NCI-H2227 (cell line): Measurements from ENCODE around the gene PRPSAP1.
"Not testable (repeated sequence)": the region's sequence is repeated elsewhere in the genome, so short reads cannot be mapped to it uniquely, and the experiment has no call there.

Source experiments
- DNase-seq: peaks from one replicate; lab custom pipeline; 2025; ENCODE audit not compliant: unreplicated experiment; lab: John Stamatoyannopoulos, UW

The PRPSAP1 gene

GRCh38 chr17:76278268-76278908 lies 75.3 kb downstream of the PRPSAP1 start:
- no peak for DNase-seq

- DNase-seq, result no peak
Observed at GRCh38 chr17:76277300-76278267, 76.1 kb downstream of the PRPSAP1 start.

GRCh38 chr17:76276461-76277299 lies 77.0 kb downstream of the PRPSAP1 start:
- no peak for DNase-seq

DNA sequence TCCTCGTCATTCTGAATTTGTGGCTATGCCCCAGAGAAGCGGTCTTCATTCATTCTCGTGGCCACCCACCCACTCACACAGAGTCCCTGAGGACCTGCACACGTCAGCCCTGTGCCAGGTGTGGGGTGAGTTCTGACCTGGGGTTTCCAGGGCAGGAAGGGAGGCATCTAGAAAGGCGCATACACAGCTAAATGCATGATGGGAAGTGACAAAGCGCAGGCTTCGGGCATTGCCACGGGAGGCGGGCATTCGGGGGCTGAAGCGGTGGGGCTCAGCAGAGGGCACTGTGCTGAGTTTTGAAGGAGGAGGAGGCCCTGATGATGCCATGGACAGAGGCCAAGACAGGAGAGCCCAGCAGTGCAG lies 77.7 kb downstream of the PRPSAP1 start:
- DNase-seq, result no peak

DNA sequence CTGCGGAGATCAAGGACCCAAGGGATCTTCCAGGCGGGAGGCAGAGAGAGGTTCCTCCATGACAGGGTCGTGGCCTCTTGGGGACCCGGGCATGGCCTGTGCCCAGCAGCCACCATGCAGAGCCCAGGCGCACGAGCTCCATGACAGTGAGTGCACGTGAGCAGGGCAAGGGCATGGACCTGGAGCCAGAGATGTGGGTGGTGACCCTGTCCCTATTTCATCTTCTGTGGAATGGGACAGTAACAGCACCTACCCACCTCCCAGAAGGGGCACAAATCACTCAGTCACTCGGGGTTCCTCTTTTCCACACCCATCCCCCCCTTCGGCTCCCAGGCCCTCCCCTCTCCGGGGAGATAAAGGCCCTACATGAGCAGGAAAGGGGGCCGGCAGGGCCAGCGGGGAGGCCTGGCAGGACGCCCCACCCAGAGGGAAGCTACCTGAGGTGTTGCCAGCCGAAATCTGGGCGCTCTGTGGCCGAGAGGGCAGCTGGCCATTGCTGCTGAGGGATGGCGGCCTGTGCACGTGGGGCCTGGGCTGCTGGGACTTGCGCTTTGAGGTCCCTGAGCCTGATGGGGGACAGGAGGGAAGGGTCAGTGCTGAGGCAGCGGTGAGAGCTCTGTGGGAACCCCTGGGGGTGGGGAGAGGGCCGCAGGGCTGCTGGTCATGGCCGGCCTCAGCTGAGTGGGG lies 78.2 kb downstream of the PRPSAP1 start:
- DNase-seq, result no peak

- DNase-seq, result no peak
Observed at GRCh38 chr17:76274112-76274956, 79.4 kb downstream of the PRPSAP1 start.

GRCh38 chr17:76273445-76274111 lies 80.1 kb downstream of the PRPSAP1 start:
- DNase-seq, result no peak

- DNase-seq, result no peak
Observed at GRCh38 chr17:76272541-76273444, 80.9 kb downstream of the PRPSAP1 start.

DNA sequence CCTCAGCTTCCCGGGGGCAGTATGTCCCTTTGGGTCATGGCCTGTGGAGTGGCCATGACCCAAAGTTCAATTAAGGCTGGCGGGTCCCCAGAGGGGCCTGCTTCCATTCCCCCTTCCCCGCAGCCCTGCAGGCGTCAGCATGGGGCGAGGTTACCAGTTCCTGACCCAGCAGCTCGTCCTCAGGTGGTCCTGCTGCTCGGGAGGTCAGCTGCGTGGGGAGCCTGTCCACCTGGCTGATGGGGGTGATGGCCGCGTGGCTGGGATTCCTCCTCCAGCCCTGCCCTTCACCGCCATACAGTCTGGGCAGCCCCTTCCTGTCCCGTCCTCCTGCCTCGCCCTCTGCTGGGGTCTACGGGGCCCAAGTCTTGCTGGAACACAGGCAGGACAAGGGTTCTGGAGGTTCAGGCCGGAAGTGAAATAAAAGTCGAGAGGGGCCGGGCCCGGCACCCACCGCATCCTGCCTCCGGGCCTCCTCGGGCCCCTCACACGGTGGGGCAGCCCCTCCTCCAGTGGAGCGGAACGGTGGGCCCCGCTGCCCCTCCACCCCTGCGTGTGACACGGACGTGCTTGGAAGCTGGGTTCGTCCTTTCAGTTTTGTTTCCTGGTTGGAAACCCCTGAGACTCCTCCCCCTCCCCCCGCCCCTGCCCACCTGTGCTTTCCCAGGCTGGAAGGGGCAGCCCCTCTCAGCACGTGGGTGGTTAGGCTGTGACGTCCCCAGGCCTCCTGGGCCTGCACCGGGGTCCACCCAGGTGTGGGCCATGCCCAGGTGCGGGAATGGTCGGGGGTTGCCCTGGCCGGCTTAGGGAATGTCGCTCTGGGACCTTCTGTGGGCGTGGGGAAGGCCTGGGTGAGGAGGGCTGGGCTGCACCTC lies 81.8 kb downstream of the PRPSAP1 start:
- DNase-seq, result no peak

- no peak for DNase-seq
Observed at GRCh38 chr17:76270770-76271668, 82.7 kb downstream of the PRPSAP1 start.

GRCh38 chr17:76270127-76270592 lies 83.6 kb downstream of the PRPSAP1 start:
- peak; percentile 27 for DNase-seq

- no peak for DNase-seq
Observed at GRCh38 chr17:76268991-76269981, 84.4 kb downstream of the PRPSAP1 start.

DNA sequence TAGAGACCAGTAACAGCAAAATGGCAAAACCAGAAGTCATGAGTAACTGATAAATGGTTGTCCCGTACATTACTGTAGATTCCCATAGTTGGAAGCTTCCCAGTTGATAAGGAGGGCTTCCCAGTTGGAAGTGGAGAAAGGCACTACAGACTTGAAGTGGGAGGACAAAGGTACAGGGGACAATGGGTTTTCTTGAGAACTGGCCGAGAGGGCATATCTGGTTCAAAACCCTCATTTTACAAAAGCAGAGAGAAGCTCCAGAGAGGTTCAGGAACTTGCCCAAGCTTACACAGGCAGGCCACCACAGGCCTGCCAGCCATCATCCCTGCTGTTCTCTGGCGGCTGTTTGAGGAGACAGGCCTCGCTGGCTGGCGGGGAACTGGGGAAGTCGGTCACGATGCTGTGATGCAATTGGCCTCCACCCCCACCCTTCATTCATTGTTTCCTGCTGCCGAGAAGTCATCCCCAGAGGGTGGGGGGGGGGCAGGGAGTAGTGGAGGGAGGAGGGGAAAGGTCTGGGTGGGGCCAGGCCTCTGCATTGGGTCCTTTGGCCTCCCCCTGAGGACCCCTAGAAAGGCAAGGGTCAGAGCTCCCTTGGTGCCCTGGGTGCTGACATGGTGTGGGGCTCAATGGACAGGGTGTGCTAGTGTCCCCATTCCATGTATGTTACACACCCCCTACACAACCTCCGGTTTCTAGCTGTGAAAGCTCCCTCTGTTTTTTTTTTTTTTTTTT lies 85.5 kb downstream of the PRPSAP1 start:
- DNase-seq, result no peak

DNA sequence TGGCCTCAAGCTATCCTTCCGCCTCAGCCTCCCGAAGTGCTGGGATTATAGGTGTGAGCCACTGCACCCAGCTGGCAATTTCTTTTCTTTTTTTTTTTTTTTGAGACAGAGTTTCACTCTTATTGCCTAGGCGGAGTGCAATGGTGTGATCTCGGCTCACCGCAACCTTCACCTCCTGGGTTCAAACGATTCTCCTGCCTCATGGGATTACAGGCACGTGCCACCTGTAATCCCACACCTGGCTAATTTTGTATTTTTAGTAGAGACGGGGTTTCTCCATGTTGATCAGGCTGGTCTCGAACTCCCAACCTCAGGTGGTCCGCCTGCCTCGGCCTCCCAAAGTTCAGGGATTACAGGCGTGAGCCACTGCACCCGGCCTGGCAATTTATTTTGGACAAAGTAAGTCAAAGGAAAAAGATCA lies 86.1 kb downstream of the PRPSAP1 start:
- not testable (repeated sequence) for DNase-seq
